ENCODE results near the gene BRF1.
"Not testable (repeated sequence)": the region's sequence is repeated elsewhere in the genome, so short reads cannot be mapped to it uniquely, and the experiment has no call there.

BRF1 gene

GRCh38 chr14:105333020-105333490 is 32.3 kb upstream of the BRF1 start:
- DNase-seq (ENCODE audit: low read depth in 3 of 3) = no peak

DNA sequence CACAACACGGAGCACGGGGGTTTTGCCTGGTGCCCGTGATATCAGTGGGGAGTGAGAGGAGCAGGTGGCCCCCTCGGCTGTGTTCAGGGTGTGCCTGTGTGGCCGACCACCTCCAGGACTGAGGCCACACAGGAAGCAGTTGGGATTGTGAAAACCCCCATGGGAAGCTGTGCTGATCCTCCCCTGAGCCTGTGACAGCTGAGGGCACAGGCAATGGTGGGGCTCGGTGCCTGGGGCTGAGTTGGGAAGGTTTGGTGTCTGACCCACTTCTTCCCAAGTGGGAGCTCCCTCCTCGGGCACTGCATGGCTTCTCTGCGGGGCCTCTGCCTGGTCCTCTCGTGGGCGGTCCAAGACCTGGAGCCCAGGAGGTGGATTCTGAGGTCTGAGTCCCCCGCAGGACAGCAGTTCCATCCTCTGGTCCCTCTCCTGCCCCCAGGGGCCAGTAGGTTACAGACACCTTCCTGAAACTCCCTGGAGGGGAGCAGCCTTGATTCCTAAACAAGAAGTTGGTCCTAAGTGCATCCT is 31.6 kb upstream of the BRF1 start:
- no peak for DNase-seq (ENCODE audit: low read depth in 3 of 3)

DNA sequence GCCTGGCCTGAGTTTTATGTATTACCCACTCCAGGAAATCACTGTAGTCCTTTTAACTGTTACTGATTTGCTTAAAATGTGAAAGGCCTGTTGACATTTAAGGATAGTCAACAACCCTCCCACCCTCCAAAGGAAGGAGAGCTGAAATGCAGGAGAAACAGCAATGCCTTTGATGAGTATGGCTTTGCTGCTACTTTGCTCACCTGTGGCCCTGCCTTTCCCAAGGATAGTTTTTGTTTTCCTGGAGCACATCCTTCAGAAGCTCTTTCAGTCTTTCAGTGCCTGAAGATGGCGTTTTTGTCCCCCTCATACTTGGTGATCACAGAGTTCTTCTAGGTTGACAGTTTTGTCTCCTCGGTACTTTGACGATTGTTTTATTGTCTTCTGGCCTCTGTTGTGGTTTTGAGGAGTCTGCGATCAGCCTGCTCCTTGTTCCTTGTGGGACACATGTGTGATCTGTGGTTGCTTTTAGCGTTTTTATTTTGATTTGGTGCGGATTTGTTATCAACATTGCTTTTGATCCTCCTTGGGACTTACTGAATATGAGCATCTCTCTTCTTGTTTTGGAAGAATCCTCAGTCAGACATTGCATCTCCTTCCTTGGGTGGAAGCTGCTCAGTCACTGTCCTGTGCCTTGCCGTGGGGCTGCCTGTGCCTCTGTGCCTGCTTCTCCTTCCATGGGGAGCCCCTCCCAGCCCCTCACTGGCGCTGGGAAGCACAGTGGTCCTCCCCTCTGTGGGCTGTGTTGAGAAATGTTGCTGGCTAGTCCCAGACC is 31.0 kb upstream of the BRF1 start:
- no peak for DNase-seq (ENCODE audit: low read depth in 3 of 3)

GRCh38 chr14:105330491-105330895 is 29.7 kb upstream of the BRF1 start:
- no peak for DNase-seq (ENCODE audit: low read depth in 3 of 3)

DNA sequence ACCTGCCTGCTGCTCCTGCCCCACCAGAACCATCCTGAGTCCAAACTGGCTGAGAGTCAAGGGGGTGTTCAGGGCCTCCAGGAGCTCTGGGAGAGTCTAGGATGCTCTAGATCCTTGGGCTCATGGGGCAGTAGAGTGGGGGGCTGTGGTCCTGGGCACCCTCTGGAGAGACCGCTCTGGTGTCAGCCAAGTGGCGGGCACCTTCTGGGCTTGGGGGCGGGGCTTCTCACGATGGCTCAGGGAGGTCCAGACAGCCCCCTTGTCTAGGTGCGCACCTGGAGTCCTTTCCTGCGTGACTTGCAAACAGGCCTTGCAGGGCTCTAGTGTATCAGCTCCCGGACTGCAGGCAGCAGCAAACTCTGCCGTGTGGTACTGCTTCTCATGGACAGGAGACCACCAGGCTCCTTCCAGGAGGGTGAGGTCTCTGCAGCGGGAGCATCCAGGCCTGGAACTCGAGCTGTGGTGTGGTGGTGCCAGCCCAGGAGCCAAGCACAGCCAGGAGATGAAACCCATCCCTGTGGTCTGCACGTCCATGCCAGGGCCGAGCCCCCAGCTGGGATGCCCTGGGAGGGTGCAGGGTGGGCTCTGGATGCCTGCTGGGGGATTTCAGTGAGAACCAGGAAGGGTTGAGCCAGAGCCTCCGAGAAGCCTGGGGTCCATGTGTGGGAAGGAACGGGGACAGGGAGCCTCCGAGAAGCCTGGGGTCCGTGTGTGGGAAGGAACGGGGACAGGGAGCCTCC is 28.8 kb upstream of the BRF1 start:
- DNase-seq (ENCODE audit: low read depth in 3 of 3) = no peak

GRCh38 chr14:105328678-105329390 is 28.0 kb upstream of the BRF1 start:
- DNase-seq (ENCODE audit: low read depth in 3 of 3) = no peak

- no peak for DNase-seq (ENCODE audit: low read depth in 3 of 3)
Measured at GRCh38 chr14:105328070-105328677, 27.4 kb upstream of the BRF1 start.

- not testable (repeated sequence) for DNase-seq (ENCODE audit: low read depth in 3 of 3)
Measured at GRCh38 chr14:105327695-105328045, 26.9 kb upstream of the BRF1 start.

- no peak for DNase-seq (ENCODE audit: low read depth in 3 of 3)
Measured at GRCh38 chr14:105326891-105327694, 26.3 kb upstream of the BRF1 start.

DNA sequence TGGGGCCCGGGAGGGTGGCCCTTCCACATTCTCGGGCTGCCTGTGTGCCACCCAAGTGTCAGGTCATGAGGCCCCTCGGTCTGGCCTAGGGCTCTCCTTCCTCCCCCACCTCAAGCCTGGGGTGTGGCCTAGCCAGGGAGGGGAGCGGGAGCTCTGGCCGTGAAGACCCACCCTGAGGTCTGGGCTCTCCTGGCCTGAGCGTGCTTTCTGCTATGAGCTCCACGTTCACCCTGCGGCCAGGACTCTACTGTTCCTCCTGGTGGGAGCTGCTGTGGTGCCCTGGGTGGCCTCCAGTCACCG is 25.7 kb upstream of the BRF1 start:
- DNase-seq (ENCODE audit: low read depth in 3 of 3) = no peak

GRCh38 chr14:105325716-105326567 is 25.1 kb upstream of the BRF1 start:
- no peak for DNase-seq (ENCODE audit: low read depth in 3 of 3)

DNA sequence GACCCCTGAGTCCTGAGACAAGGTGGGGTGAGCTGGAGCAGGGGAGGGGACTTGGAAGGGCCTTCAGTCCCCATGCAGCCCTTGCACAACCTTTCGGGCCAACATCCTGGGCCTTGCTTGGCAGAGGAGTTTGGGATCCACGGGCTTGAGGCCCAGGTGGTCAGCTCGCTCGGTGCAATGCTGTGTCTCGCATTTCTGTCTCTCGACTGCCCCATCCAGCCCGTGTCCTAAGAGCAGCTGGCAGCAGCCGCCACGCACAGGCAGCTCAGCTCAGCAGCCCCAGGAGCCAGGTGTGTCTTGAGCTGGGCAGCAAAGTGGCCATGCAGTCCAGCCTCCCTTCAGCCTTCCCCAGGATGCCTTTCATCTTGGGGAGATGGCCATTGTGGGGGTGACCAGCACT is 24.5 kb upstream of the BRF1 start:
- DNase-seq (ENCODE audit: low read depth in 3 of 3) = no peak

DNA sequence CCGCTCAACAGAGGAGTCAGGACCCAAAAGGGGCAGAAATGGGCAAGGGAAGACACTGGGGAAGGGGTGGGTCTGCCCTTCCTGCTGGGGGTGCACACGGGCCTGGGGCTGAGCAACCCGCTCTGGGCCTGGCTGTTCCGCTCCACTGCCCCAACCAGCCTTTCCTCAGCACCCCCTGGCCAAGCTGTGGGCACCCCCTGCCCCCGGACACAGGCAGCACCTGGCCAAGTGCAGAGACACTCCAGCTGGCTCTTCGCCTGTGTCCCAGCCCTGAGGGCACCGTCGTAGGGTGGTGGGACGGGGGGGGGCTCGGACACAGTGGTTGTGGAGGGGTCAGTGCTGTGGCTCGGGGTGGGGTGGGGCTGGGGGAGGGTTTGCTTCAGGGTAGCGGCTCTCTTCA is 24.1 kb upstream of the BRF1 start:
- no peak for DNase-seq (ENCODE audit: low read depth in 3 of 3)

DNA sequence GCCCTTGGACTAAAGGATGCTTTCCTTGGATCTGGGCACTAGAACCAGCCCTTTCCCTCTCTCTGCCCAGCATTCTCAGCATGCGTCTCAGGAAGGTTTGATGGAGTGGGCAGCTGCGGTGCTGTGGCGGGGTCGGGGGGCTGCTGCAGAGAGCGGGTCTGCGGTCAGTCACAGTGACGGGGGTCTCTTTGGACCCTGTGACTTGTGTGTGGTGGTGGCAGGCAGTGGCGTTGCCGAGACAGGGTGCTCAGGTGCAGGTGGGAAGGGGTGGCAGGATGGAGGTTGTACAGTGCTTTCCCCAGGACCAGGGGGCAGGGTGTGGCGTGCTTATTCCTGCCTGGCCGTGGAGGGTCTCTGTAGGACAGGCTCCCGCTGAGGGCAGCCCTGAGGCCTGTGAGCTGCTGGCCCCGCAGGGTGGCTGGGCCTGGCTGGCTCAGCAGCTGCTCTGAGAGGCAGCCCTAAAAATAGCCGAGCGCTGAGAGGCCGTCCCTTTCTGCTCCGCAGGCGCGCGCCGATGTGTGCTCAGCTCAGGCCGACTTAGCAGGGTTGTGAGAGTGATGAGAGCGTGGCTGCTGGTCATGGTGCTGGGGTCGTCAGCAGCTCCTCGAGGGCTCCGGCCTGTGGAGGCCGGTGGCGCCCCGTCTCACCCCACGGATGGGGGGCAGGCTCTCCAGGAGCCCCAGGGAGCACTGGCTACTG is 23.4 kb upstream of the BRF1 start:
- DNase-seq (ENCODE audit: low read depth in 3 of 3) = no peak

GRCh38 chr14:105323663-105324062 is 22.9 kb upstream of the BRF1 start:
- no peak for DNase-seq (ENCODE audit: low read depth in 3 of 3)

DNA sequence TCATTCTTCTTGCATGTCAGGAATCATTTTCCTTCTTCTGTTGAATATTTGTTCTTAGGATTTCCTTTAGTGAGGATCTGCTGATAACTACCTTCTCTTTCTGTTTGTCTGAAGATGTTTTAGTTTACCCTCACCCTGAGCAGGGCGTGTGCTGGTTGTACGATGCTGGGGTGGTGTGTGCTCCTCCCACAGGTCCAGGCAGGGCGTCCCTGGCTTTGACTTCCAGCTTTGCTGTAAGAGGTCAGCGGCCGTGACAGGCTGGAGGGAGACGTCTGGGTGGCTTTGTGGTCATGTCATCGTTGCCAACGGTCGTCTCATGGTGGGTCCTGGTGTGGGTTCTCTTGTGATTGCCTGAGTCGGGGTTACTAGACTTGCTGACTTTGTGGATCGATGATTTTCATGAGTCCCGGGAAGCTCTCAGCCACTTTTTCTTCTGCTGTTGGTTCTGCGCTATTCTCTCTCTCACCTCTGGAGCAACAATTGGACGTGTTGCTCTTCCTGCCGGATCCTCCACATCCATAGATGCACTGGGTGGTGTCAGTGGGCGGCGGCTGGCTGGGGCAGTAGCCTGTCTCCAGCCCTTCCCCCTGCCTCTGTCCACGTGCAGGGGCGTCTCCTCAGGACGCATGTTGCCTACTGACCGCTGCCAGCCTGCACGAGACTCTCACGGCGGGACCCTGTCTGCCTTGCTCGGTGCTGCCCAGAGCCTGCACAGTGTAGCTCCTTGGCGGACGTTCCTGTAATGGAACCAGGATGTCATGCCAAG is 22.2 kb upstream of the BRF1 start:
- no peak for DNase-seq (ENCODE audit: low read depth in 3 of 3)

DNA sequence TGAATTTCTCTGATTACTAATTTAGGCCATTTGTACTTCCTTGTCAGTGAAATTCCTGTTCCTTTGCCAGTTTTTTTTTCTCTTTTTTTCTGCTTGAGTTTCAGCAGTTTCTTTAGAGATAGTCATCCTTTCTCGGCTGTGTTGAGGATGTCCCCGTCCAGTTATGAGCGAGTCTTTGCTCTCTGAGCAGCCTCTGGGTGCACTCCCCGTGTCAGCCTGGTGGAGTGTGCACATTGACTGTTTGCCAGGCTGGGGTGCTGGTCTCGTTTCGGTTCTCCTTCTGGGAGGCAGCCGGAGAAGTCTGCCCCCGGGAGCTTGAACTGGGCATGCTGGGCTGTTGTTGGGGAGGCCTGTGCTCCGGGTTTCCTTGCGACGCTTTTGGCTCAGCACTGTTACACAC is 16.7 kb upstream of the BRF1 start:
- no peak for DNase-seq (ENCODE audit: low read depth in 3 of 3)

DNA sequence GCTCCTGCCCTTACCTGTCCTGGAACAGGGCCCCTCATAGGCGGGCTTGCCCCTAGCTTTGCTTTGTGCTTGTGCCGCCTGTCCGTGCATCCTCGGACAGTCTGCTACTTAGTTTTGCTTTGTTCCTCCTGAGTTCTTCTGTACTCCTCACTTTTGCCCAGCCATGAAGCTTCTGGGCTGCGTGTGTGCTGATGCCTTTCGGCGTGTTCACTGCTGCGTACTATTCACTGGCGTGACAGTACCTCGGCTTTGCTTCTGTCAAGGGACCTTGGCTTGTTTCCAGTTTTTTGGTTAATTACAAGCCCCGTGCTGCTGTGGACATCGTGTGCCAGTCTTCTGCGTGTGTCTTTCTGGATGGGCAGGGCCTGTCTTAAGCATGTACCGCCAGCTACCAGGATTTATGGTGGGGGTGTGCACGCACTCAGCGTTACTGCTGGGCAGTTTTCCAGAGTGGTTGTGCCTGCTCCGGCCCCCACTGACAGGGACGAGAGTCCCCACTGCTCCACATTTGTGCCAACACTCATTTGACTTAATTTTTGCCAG is 16.2 kb upstream of the BRF1 start:
- DNase-seq (ENCODE audit: low read depth in 3 of 3) = no peak

- DNase-seq (ENCODE audit: low read depth in 3 of 3) = no peak
Measured at GRCh38 chr14:105316577-105316941, 15.8 kb upstream of the BRF1 start.

All from stimulated activated CD4-positive, alpha-beta T cell treated with anti-CD3 and anti-CD28 coated beads, TNF-alpha, amount 100 ng/mL, for 4 hours (primary cell).